ENCODE results near the gene PRSS38.

Gene PRSS38

GRCh38 chr1:227815468-227816409 is at the start of gene PRSS38:
TSS of gene PRSS38 (plus strand) at chr1:227815675. CDS start at chr1:227815717, 42 bp downstream.
- Histone ChIP-seq H3K27ac (ENCODE audit: low read depth, low read length) (no peak within 1 kb of the TSS), H3K27me3 (ENCODE audit: control insufficient read depth in 1 of 2, insufficient read depth in 2 of 2, low read length in 2 of 2) (no peaks in the 10 kb centered on the region), H3K9me3 (ENCODE audit: low read length) (no peaks in the 10 kb centered on the region), H3K36me3 (ENCODE audit: insufficient read depth, low read length) (no peaks in the 10 kb centered on the region), H3K4me1 (ENCODE audit: insufficient read depth, low read length) (no peaks in the 10 kb centered on the region), H3K4me3 (ENCODE audit: low read depth in 1 of 2, low read length in 2 of 2) (no peak within 1 kb of the TSS), H3K9ac (ENCODE audit: low read length) (no peak within 1 kb of the TSS)

GRCh38 chr1:227766015-227766634 is 49.4 kb upstream of the PRSS38 start:
- H3K27ac ChIP-seq (ENCODE audit: low read depth, low read length), result no peak overlapping the region
- peaks cover 21% of the 10 kb centered on the region for H3K4me1 ChIP-seq (ENCODE audit: insufficient read depth, low read length)
- H3K36me3 ChIP-seq (ENCODE audit: insufficient read depth, low read length), result peaks cover 40% of the 10 kb centered on the region

GRCh38 chr1:227766653-227767277 is 48.7 kb upstream of the PRSS38 start:
- no peaks in the 10 kb centered on the region for H3K9me3 ChIP-seq (ENCODE audit: low read length)
- no peak overlapping the region for H3K9ac ChIP-seq (ENCODE audit: low read length)
- H3K27me3 ChIP-seq (ENCODE audit: control insufficient read depth in 1 of 2, insufficient read depth in 2 of 2, low read length in 2 of 2), result no peaks in the 10 kb centered on the region
- H3K4me3 ChIP-seq (ENCODE audit: low read depth in 1 of 2, low read length in 2 of 2), result no peak overlapping the region
- peaks cover 21% of the 10 kb centered on the region for H3K4me1 ChIP-seq (ENCODE audit: insufficient read depth, low read length)
- peaks cover 41% of the 10 kb centered on the region for H3K36me3 ChIP-seq (ENCODE audit: insufficient read depth, low read length)
- no peak overlapping the region for H3K27ac ChIP-seq (ENCODE audit: low read depth, low read length)

More at GRCh38 chr1:227766015-227766634, 49.4 kb upstream of the PRSS38 start:
- Histone ChIP-seq H3K9ac (ENCODE audit: low read length) (no peak overlapping the region), H3K9me3 (ENCODE audit: low read length) (no peaks in the 10 kb centered on the region), H3K27me3 (ENCODE audit: control insufficient read depth in 1 of 2, insufficient read depth in 2 of 2, low read length in 2 of 2) (no peaks in the 10 kb centered on the region), H3K4me3 (ENCODE audit: low read depth in 1 of 2, low read length in 2 of 2) (no peak overlapping the region)

GRCh38 chr1:227767401-227768124 is 47.9 kb upstream of the PRSS38 start:
- H3K9me3 ChIP-seq (ENCODE audit: low read length), result no peaks in the 10 kb centered on the region
- H3K36me3 ChIP-seq (ENCODE audit: insufficient read depth, low read length), result peaks cover 41% of the 10 kb centered on the region
- H3K4me1 ChIP-seq (ENCODE audit: insufficient read depth, low read length), result peaks cover 14% of the 10 kb centered on the region
- no peak overlapping the region for H3K9ac ChIP-seq (ENCODE audit: low read length)
- no peaks in the 10 kb centered on the region for H3K27me3 ChIP-seq (ENCODE audit: control insufficient read depth in 1 of 2, insufficient read depth in 2 of 2, low read length in 2 of 2)
- no peak overlapping the region for H3K4me3 ChIP-seq (ENCODE audit: low read depth in 1 of 2, low read length in 2 of 2)
- H3K27ac ChIP-seq (ENCODE audit: low read depth, low read length), result no peak overlapping the region

- Histone ChIP-seq H3K9me3 (ENCODE audit: low read length) (no peaks in the 10 kb centered on the region), H3K9ac (ENCODE audit: low read length) (no peak overlapping the region), H3K4me1 (ENCODE audit: insufficient read depth, low read length) (peaks cover 9% of the 10 kb centered on the region), H3K27ac (ENCODE audit: low read depth, low read length) (no peak overlapping the region), H3K36me3 (ENCODE audit: insufficient read depth, low read length) (peaks cover 41% of the 10 kb centered on the region), H3K27me3 (ENCODE audit: control insufficient read depth in 1 of 2, insufficient read depth in 2 of 2, low read length in 2 of 2) (no peaks in the 10 kb centered on the region), H3K4me3 (ENCODE audit: low read depth in 1 of 2, low read length in 2 of 2) (no peak overlapping the region)
Observed at GRCh38 chr1:227768125-227768439, 47.4 kb upstream of the PRSS38 start.

GRCh38 chr1:227768640-227769039 is 46.8 kb upstream of the PRSS38 start:
- Histone ChIP-seq H3K4me1 (ENCODE audit: insufficient read depth, low read length) (peaks cover 7% of the 10 kb centered on the region), H3K36me3 (ENCODE audit: insufficient read depth, low read length) (peaks cover 41% of the 10 kb centered on the region), H3K9me3 (ENCODE audit: low read length) (no peaks in the 10 kb centered on the region), H3K4me3 (ENCODE audit: low read depth in 1 of 2, low read length in 2 of 2) (no peak overlapping the region), H3K27me3 (ENCODE audit: control insufficient read depth in 1 of 2, insufficient read depth in 2 of 2, low read length in 2 of 2) (no peaks in the 10 kb centered on the region), H3K27ac (ENCODE audit: low read depth, low read length) (no peak overlapping the region), H3K9ac (ENCODE audit: low read length) (no peak overlapping the region)

- Histone ChIP-seq H3K27ac (ENCODE audit: low read depth, low read length) (no peak overlapping the region), H3K27me3 (ENCODE audit: control insufficient read depth in 1 of 2, insufficient read depth in 2 of 2, low read length in 2 of 2) (no peaks in the 10 kb centered on the region), H3K9ac (ENCODE audit: low read length) (no peak overlapping the region), H3K36me3 (ENCODE audit: insufficient read depth, low read length) (peaks cover 41% of the 10 kb centered on the region), H3K9me3 (ENCODE audit: low read length) (no peaks in the 10 kb centered on the region), H3K4me1 (ENCODE audit: insufficient read depth, low read length) (peaks cover under 1% of the 10 kb centered on the region), H3K4me3 (ENCODE audit: low read depth in 1 of 2, low read length in 2 of 2) (no peak overlapping the region)
Observed at GRCh38 chr1:227769047-227769935, 46.2 kb upstream of the PRSS38 start.

GRCh38 chr1:227769936-227770494 is 45.5 kb upstream of the PRSS38 start:
- Histone ChIP-seq H3K9me3 (ENCODE audit: low read length) (no peaks in the 10 kb centered on the region), H3K9ac (ENCODE audit: low read length) (no peak overlapping the region), H3K27me3 (ENCODE audit: control insufficient read depth in 1 of 2, insufficient read depth in 2 of 2, low read length in 2 of 2) (no peaks in the 10 kb centered on the region), H3K4me1 (ENCODE audit: insufficient read depth, low read length) (peaks cover 3% of the 10 kb centered on the region), H3K27ac (ENCODE audit: low read depth, low read length) (no peak overlapping the region), H3K36me3 (ENCODE audit: insufficient read depth, low read length) (peaks cover 41% of the 10 kb centered on the region), H3K4me3 (ENCODE audit: low read depth in 1 of 2, low read length in 2 of 2) (no peak overlapping the region)

- Histone ChIP-seq H3K9me3 (ENCODE audit: low read length) (no peaks in the 10 kb centered on the region), H3K36me3 (ENCODE audit: insufficient read depth, low read length) (peaks cover 41% of the 10 kb centered on the region), H3K27me3 (ENCODE audit: control insufficient read depth in 1 of 2, insufficient read depth in 2 of 2, low read length in 2 of 2) (no peaks in the 10 kb centered on the region), H3K9ac (ENCODE audit: low read length) (no peak overlapping the region), H3K4me3 (ENCODE audit: low read depth in 1 of 2, low read length in 2 of 2) (no peak overlapping the region), H3K27ac (ENCODE audit: low read depth, low read length) (no peak overlapping the region), H3K4me1 (ENCODE audit: insufficient read depth, low read length) (peaks cover 10% of the 10 kb centered on the region)
Observed at GRCh38 chr1:227770812-227771211, 44.7 kb upstream of the PRSS38 start.

GRCh38 chr1:227771326-227771725 is 44.1 kb upstream of the PRSS38 start:
- Histone ChIP-seq H3K4me1 (ENCODE audit: insufficient read depth, low read length) (peaks cover 10% of the 10 kb centered on the region), H3K9ac (ENCODE audit: low read length) (no peak overlapping the region), H3K27ac (ENCODE audit: low read depth, low read length) (no peak overlapping the region), H3K9me3 (ENCODE audit: low read length) (no peaks in the 10 kb centered on the region), H3K27me3 (ENCODE audit: control insufficient read depth in 1 of 2, insufficient read depth in 2 of 2, low read length in 2 of 2) (no peaks in the 10 kb centered on the region), H3K4me3 (ENCODE audit: low read depth in 1 of 2, low read length in 2 of 2) (no peak overlapping the region), H3K36me3 (ENCODE audit: insufficient read depth, low read length) (peaks cover 41% of the 10 kb centered on the region)

Measured in muscle layer of colon (tissue), 2 donors.